ENCODE data around the gene RTF1. TPM values are rescaled to one million over a fixed set of nuclear protein-coding genes. Genes with fewer than 3 reads are reported as not detected.
"Not testable (repeated sequence)": the region's sequence is repeated elsewhere in the genome, so short reads cannot be mapped to it uniquely, and the experiment has no call there.

The RTF1 gene
- 75.6 TPM for polyA plus RNA-seq (ENCODE audit: insufficient read length)
- long read RNA-seq, donor 1, full-length matches to known transcripts = 7 of 42 reads
- long read RNA-seq, donor 1, partial matches to known transcripts = 35 of 42 reads
- long read RNA-seq, donor 1, other reads (novel, unspliced or antisense) = 0 of 42 reads
- long read RNA-seq, donor 2, full-length matches to known transcripts = 4 of 44 reads
- long read RNA-seq, donor 2, partial matches to known transcripts = 40 of 44 reads
- long read RNA-seq, donor 2, other reads (novel, unspliced or antisense) = 0 of 44 reads
- long read RNA-seq, donor 3, full-length matches to known transcripts = 2 of 10 reads
- long read RNA-seq, donor 3, partial matches to known transcripts = 8 of 10 reads
- long read RNA-seq, donor 3, other reads (novel, unspliced or antisense) = 0 of 10 reads
- long read RNA-seq, donor 4, partial matches to known transcripts = 0 of 1 reads
- long read RNA-seq, donor 4, other reads (novel, unspliced or antisense) = 0 of 1 reads
- long read RNA-seq, donor 5, full-length matches to known transcripts = 9 of 19 reads
- long read RNA-seq, donor 5, partial matches to known transcripts = 10 of 19 reads
- long read RNA-seq, donor 5, other reads (novel, unspliced or antisense) = 0 of 19 reads
- long read RNA-seq, donor 6, full-length matches to known transcripts = 3 of 11 reads
- long read RNA-seq, donor 6, partial matches to known transcripts = 8 of 11 reads
- long read RNA-seq, donor 6, other reads (novel, unspliced or antisense) = 0 of 11 reads
- long read RNA-seq, donor 7, full-length matches to known transcripts = 7 of 114 reads
- long read RNA-seq, donor 7, partial matches to known transcripts = 107 of 114 reads
- long read RNA-seq, donor 7, other reads (novel, unspliced or antisense) = 0 of 114 reads
- long read RNA-seq, donor 8, full-length matches to known transcripts = 1 of 31 reads
- long read RNA-seq, donor 8, partial matches to known transcripts = 30 of 31 reads
- long read RNA-seq, donor 8, other reads (novel, unspliced or antisense) = 0 of 31 reads

DNA sequence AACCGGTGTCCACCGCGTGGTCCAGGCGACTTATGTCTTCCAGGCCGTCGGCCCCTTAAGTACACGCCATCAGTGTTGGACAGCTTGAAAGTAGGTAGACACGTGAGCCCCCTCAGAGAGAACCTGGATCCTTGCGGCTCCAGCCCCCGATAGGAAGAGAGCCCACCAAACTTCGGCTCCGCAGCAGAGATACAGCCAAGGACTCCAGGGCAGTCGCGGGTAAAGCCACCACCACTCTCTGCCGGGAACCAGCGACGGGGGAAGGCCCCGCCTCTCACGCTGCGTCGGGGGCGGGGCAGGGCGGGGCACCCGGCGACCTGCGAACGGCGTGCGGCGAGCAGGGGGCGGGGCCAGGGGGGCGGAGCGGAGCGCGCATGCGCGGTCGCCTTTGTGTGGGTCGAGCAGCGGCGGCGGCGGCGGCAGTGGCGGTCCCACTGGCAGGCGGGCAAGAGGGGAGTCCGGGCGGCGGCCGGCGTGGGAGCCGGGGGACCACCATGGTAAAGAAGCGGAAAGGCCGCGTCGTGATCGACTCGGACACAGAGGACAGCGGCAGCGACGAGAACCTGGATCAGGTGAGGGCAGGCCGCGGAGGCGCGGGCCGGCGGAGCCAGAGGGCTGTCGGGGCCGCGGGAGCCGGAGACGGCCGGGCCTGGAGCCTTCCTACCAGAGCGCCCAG is at the start of gene RTF1:
Gene RTF1 (plus strand): TSS at position 354 of the 676 bp plus-strand sequence. CDS start 21 bp downstream, at position 375.
- peak; percentile 92 for DNase-seq

DNA sequence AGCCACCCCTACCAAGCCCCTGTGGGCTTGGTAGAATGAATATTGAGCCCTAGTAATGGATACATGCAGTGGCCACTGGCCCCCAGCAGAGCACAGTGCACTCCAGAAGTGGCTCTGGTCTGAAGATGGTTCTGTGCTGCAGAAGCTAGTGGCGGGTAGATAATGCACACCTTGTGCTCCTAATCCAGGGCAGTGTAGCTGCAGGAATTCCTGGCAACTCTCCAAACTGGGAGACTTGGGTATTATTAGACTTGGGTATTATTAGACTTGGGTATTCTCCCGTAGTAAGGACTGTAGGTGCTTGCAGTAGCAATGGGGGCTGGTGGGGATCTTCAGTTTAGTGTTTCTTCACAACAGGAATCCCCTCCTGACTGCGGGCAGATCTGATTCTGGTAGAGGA is 49.5 kb upstream of the RTF1 start:
- DNase-seq = no peak

DNA sequence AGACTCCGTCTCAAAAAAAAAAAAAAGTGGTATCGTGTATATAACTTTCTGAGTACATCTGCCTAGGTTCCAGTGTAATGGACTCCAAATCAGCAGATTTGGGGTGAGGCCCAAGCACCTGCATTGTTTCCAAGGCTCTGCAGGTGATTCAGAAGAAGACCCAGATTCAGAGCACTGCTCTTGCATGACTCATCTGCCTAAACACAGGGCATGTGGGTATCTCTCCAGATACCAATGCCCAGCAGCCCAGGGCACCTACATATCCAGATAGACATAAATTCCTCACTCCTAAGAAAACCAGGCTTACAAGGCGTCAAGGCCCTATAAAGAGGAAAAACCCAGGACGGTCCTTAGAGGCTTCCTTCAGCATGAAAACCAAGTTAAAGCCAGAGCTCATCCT is 38.9 kb upstream of the RTF1 start:
- no peak for DNase-seq

DNA sequence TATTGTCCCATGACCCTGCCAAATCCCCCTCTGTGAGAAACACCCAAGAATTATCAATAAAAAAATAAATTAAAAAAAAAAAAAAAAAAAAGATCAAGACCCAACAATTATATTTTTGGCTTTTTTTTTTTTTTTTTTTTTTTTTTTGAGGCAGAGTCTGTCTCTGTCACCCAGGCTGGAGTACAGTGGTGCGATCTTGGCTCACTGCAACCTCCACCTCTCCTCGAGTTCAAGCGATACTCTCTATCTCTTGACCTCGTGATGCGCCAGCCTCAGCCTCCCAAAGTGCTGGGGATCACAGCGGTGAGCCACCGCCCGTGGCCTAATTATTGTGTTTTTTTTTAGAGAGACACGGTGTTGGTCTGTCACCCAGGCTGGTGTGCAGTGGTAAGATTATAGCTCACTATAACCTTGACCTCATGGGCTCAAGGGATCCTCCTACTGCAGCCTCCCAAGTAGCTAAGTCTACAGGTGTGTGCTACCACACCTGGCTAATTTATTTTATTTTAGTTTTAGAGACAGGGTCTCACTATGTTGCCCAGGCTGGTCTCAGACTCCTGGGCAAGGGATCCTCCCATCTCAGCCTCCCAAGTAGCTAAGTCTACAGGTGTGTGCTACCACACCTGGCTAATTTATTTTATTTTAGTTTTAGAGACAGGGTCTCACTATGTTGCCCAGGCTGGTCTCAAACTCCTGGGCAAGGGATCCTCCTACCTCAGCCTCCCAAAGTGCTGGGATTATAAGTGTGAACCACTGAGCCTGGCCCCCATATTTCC is 32.7 kb upstream of the RTF1 start:
- not testable (repeated sequence) for DNase-seq

DNA sequence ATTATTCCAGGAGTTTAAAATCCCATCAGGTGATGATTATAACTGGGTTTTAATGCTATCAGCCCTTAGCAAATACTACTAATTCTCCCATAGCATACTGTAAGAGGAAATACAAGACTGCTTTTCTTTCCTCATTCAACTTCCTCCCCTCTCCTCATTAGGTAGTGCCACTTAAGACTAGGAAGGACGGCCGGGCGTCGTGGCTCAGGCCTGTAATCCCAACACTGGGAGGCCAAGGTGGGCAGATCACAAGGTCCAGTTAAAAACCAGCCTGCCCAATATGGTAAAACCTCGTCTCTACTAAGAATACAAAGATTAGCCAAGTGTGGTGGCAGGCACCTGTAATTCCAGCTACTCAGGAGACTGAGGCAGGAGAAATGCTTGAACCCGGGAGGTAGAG is 29.2 kb upstream of the RTF1 start:
- no peak for DNase-seq

DNA sequence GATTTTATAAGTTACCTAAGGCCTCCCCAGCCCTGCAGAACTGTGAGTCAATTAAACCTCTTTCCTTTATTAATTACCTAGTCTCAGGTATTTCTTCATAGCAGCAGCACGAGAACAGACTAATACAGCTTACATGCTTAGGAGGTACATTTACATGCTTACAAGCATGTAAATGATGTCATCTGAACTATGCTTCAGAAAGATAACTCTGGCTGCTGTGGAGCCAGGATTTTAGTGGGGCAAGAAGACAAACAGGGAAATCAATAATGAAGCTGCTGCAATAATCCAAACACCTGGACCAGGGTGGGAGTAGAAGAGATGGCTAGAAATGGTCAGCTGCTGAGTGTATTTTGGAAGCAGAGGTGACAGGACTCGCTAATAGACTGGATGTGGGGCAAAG is 24.2 kb upstream of the RTF1 start:
- DNase-seq = no peak

DNA sequence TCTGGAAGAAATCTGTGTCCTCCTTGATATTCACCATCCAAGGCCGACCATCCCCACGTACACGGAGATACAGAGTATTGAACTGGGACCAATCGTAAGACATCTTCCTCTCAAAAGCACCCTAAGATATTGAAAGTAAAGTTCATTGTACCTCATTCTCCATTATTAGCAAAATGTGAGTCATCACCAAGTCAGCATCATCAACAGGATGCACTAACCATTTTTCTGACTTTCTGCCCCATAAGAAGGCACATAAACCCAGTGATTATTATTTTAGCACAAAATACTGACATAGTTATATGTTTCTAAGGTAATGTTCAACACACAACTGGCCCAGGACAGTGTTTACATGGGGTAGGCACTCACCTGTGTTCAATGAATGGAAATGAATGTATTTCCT is 22.0 kb upstream of the RTF1 start:
- DNase-seq = no peak

DNA sequence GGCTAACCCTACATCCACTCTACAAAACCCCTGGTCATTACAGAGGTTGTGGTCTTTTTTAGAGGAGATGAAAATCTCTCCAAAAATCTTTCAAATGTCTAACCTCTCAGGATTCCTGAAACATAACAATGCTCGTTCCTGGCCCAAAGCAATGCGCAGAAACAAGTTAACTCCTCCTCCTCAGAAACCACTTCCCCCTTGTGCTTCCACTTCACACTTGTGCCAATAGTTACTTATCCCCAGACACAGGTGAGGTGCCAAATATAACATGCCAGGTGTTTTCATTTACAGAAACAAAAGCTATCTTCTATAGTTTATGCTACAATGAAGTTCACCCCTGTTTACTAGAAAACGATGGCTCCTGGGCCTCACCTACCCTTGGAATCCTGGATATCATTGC is 20.8 kb upstream of the RTF1 start:
- DNase-seq = no peak

DNA sequence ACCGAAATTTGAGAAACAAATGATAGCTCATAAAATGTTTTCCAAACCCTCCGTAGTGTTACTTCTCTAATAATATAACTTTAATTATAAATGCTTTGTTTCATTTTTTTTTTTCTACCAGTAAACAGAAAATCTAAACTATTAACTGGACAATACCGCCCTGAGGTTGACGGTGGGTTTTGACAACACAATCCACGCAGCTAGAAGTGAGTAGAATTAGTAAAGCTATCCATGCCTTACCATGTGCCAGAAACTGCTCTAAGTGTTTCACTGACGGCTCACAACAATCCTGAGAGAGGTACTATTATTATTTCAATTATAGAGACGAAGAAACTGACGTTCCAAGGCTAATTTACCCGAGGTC is 15.0 kb upstream of the RTF1 start:
- DNase-seq = no peak

DNA sequence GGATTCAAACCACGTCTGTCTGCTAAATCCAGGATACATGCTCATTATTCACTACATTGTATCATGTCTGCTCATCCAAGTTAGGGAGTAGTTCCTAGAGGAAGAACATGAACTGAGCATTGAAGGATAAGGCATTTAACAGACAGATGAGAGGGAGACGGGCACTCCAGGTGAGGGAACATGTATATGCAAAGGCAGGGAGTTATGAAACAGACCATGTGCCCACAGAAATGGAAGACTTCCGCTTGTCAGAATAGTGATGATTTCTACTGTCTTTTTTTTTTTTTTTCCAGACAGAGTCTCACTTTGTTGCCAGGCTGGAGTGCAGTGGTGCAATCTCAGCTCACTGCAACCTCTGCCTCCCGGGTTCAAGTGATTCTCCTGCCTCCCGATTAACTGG is 9.6 kb upstream of the RTF1 start:
- no peak for DNase-seq

DNA sequence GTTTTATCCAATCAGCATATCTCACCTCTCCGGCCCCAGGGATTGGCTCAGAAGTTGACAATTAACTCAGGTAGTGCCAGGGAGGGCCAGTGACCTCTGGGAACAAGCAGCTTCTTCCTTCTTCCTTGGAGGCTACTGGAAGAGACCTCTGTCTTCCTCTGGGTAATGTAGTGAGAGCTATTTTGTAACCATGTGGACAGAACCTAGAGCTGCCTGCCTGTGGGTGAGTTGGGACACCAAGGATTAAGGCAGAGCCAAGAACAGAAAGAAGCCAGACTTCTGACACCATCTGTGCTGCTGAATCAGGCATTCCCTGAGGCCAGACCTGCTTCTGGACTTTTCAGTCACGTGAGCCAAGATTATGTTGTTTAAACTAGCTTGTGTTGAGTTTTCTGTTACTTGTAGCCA is 8.7 kb upstream of the RTF1 start:
- no peak for DNase-seq

DNA sequence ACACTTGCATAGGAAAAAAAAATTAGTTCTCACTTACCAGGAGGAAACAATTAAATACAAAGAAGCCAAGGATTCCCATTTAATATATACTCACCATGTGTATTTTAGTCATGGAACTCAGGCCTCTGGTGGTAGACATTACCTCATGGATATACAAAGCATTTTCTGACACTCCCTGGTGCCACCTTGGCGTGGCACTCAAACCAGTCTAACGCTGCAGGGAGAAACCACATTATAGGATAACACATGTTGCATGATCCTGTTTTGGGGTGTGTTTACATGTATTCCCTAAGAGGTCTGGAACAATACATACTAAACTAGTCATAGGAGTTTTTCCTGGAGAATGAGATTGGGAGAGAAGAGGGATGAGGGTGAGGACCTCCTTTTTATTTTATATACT is 5.9 kb upstream of the RTF1 start:
- no peak for DNase-seq

DNA sequence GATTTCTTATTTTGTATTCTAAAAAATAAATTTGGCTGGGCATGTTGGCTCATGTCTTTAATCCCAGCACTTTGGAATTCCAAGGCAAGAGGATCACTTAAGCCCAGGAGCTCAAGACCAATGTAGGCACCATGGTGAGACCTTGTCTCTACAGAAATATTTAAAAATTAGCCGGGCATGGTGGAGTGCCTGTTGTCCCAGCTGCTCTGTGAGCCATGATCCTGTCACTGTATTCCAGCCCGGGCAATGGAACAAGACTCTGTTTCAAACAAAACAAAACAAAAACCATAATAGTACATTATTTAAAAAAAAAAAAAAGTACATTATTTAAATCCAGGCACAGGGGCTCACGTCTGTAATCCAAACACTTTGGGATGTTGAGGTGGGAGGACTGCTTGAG is 5.5 kb upstream of the RTF1 start:
- no peak for DNase-seq

DNA sequence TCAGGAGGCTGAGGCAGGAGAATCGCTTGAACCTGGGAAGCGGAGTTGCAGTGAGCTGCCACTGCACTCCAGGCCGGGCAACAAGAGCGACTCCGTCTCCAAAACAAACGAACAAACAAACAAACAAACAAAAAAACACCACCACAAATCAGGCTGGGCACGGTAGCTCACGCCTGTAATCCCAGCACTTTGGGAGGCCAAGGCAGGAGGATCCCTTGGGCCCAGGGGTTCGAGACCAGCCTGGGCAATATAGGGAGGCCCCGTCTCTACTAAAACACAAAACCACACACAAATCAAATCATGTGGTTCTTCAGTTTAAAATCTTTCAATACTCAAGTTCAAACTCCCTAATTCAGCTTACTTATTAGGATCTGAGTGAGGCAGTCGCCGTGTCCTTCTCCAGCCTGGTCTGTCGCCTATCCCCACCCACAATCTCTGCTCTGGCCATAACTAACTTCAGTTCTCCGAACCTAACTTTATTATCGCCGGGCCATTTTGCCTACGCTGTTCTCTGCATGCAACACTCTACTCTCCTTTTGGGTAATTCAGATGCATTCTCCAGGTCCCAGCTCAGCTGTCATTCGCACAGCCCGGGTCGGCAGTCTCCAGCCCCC is 660 bp upstream of the RTF1 start:
- no peak for DNase-seq

DNA sequence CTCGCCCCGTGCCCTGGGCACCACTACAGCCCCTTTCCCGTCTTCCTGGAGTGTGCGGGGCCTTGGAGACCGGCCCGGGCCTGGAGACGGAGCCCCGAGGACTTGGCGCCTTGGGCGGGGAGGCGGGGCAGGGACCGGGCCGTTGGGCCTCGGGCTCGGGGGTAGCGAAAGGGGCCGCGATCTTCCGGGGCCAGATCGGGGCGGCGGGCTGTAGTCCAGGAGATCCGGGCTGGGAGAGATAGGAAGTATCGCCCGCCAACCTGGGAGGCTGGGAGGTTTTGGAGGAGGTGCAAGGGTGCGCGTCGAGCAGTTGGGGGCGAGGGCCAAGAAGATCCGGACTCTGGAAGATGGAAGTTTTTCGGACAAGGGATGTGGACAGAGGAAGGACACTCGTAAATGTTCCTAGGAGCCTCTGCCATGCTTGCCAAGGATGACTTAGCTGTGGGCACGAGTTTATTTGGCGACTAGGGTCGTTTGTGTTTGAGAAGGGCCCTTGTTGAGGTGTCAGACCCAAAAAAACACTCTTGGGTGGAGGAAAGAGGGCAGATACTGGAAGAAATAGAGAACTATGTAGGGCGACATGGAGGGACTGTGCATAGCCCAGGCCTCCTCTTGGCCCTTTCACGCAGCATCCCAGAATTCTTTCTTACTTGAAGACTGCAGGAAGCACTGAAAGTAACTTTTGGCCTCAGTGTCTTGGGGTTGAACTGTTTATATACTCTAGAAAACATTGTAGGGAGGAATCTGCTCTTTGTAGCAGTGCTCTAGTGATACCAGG is 712 bp downstream of the RTF1 start:
- DNase-seq = peak; percentile 21

DNA sequence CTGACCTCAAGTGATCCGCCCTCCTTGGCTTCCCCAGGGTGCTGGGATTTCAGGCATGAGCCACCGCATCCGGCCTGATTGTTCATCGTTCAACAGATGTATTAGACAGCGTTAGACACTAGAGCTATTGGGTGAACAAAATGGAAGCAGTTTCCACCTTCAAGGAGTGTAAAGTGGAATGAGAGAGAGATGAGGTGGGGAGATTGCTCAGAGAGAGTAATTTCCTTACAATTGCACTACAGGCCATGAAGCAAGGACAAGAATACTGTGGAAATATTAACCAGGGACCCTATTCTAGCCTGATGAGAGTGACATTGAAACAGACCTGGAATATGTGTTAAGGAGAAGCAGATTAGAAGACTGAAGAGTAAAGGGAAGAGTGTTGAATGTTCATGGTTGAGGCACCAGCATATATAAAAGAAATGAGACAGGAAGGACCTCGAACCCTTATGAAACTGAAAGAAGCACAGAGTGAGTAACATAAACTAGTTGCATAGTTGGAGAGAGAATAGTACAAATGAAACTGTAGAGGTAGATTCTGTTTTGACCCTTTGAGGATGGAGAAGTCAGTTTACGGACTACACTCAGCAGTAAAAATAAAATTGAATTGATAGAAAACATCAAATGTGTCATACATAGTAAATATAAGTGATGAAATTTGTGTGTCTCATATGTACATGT is 7.2 kb downstream of the RTF1 start:
- no peak for DNase-seq

DNA sequence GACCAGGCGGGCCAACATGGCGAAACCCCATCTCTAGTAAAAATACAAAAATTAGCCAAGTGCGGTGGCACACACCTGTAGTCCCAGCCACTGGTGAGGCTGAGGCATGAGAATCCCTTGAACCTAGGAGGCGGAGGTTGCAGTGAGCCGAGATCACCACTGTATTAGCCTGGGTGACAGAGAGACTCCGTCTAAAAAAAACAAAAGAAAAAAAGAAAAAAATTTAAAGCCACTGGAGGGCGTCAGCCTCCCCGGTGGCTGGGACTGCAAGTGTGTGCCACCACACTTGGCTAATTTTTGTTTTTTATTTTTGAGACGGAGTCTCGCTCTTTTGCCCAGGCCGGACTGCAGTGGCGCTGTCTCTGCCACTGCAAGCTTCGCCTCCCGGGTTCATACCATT is 7.9 kb downstream of the RTF1 start:
- no peak for DNase-seq

DNA sequence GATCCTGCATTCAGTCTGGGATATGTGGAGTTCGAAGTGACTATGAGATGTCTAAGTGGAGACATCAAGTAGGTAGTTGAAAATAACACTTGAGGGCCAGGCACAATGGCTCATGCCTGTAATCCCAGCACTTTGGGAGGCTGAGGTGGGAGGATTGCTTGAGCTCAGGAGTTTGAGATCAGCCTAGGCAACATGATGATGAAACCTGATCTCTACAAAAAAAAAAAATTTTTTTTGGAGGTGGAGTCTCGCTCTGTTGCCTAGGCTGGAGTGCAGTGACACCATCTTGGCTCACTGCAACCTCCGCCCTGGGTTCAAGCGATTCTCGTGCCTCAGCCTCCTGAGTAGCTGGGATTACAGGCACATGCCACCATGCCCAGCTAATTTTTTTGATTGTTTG is 9.0 kb downstream of the RTF1 start:
- DNase-seq = not testable (repeated sequence)

DNA sequence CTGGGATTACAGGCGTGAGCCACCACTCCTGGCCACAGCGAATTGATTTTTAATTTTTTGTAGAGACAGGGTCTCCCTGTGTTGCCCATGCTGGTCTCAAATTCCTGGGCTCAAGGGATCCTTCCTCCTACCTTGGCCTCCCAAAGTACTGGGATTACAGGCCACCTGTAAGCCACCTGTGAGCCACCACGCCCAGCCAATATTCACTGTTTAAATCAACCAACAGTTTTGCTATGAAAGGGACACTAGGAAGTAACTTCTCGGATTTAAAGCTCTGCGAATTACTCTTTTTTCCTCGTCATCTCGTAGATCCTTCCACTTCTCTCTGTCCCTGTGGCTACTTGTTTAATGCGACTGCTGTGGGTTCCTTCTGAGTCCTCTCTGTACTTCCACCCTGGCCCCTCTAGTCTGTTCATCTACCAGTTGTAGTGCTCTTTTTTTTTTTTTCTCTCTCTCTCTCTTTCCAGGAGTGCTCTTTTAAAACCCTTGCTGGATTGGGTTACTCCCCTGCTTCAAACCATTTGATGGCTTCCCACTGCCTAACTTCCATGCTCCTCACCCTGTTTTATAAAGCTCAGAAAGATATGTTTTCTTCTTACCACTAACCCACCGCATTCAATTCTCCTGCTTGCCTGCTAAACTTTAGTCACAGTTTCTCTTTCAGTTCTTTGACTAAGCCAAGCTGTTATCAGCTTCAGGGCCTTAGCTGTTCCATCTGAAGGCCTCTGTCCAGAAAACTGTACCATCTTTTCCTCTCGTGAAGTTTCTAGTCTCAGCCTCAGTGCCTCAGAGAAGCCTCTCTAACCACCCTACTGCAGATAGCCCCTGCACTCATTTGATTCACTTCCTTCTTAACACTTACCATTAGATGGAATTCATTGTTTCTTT is 12.4 kb downstream of the RTF1 start:
- no peak for DNase-seq

All from left kidney (tissue), 8 donors.